Skeletal muscle tissue (tissue), 5 donors: ENCODE measurements around the gene SFTA2. TPM values are rescaled to one million over a fixed set of nuclear protein-coding genes. Genes with fewer than 3 reads are reported as not detected.

Experiments
- H3K27ac ChIP-seq: one replicate; pipeline ENCODE4 v1.7.0; 2013; ENCODE audit warnings: mild to moderate bottlenecking, low read depth, low read length, inconsistent platforms
- H3K27me3 ChIP-seq, 3 donors: one replicate each; pipeline ENCODE4 v1.7.0; 2013; ENCODE audit warnings: low read length in 3 of 3; ENCODE audit not compliant: control insufficient read depth in 3 of 3, insufficient read depth in 3 of 3
- H3K36me3 ChIP-seq, 3 donors: one replicate each; pipeline ENCODE4 v1.7.0; 2013; ENCODE audit warnings: low read length in 3 of 3; ENCODE audit not compliant: control insufficient read depth in 3 of 3, insufficient read depth in 3 of 3
- H3K4me1 ChIP-seq, 3 donors: one replicate each; pipeline ENCODE4 v1.7.0; 2013; ENCODE audit warnings: low read length in 3 of 3, mild to moderate bottlenecking in 3 of 3; ENCODE audit not compliant: control insufficient read depth in 3 of 3, insufficient read depth in 3 of 3
- H3K4me3 ChIP-seq, 3 donors: one replicate each; pipeline ENCODE4 v1.7.0; 2013; ENCODE audit warnings: low read length in 3 of 3
- H3K9ac ChIP-seq, 3 donors: one replicate each; pipeline ENCODE4 v1.7.0; 2013; ENCODE audit warnings: low read length in 3 of 3, mild to moderate bottlenecking in 3 of 3, moderate library complexity in 2 of 3, low read depth in 1 of 3
- H3K9me3 ChIP-seq, 3 donors: one replicate each; pipeline ENCODE4 v1.7.0; 2013; ENCODE audit warnings: low read length in 3 of 3; ENCODE audit not compliant: control insufficient read depth in 3 of 3
- small RNA-seq: library from RNA; depleted of rRNA; stranded (forward); fragments of <200 nt; gene quantifications from one replicate; pipeline ENCODE3, GENCODE V24; 2014
- total RNA-seq: library from RNA; depleted of rRNA; stranded (reverse); fragments of >200 nt; gene quantifications from one replicate; pipeline ENCODE4 v1.2.3, GENCODE V29; 2014
- donor health status: Osteomylitis.

Gene SFTA2
- total RNA-seq, 1 donor from 2014 or later: not detected

GRCh38 chr6:30882759-30883684 lies 48.9 kb downstream of the SFTA2 start:
- peaks cover 46 to 67% (median 59%) of the 10 kb centered on the region in 3 donors for H3K4me1 ChIP-seq

GRCh38 chr6:30882204-30882758 lies 49.7 kb downstream of the SFTA2 start:
- Histone ChIP-seq H3K9me3 (no peaks in the 10 kb centered on the region), H3K9ac (peak overlapping the region in 2 of 3 donors; percentile 50 to 89), H3K36me3 (no peaks in the 10 kb centered on the region), H3K4me3 (no peak overlapping the region), H3K27ac (peak overlapping the region; percentile 93), H3K4me1 (peaks cover 52 to 73% (median 67%) of the 10 kb centered on the region in 3 donors), H3K27me3 (no peaks in the 10 kb centered on the region)

More at GRCh38 chr6:30882759-30883684, 48.9 kb downstream of the SFTA2 start:
- peak overlapping the region; percentile 74 to 89 (median 86) for H3K9ac ChIP-seq
- H3K9me3 ChIP-seq: no peaks in the 10 kb centered on the region
- peak overlapping the region; percentile 33 to 88 (median 83) for H3K4me3 ChIP-seq
- no peaks in the 10 kb centered on the region for H3K27me3 ChIP-seq
- H3K36me3 ChIP-seq: no peaks in the 10 kb centered on the region
- peak overlapping the region; percentile 93 for H3K27ac ChIP-seq

DNA sequence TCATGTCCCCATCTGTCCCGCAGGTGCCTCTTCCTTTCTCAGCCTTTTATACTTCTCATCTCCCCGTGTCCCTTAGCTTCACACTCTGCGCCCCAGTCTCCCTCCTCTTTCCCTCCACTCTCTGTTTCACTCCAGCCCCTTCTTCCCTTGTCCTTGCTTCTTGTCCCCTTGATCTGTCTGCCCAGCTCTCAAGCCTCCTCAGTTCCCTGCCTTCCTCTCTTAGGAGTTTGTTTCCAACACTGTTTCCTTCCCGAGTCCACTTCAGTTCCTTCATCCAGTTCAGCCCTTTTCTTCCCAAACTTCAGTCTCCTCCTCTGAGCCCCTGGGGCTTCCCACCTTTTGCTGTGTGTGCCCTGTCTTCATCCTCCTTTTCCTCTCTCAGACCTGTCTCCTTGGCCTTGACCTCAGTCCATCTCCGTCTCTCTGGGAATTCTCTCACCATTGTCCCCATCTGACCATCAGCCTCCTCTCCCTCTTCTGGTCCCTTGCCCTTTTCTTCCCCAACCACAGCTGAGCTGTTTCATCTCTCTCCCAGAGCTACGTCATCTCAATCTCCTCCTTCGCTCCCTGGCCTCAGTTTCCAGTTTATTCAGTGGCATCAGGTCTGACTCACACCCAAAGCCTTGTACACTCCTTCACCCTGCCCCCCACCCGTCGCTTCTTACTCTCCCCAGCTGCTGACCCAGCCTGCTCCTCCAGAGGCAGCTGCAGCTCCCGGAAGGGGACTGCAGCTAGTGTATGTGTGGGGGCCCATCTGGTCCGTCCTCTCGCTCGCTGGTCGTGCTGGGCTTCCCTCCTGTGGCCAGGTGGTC lies 50.4 kb downstream of the SFTA2 start:
- Histone ChIP-seq H3K36me3 (no peaks in the 10 kb centered on the region), H3K4me3 (peak overlapping the region in 1 of 3 donors; percentile 22), H3K27me3 (no peaks in the 10 kb centered on the region), H3K27ac (peak overlapping the region; percentile 93), H3K9ac (peak overlapping the region in 2 of 3 donors; percentile 50 to 89), H3K4me1 (peaks cover 49 to 72% (median 65%) of the 10 kb centered on the region in 3 donors), H3K9me3 (no peaks in the 10 kb centered on the region)

Small RNA genes lying within 50 kb of the gene (small RNA-seq; reads per million reads assigned to genes)
- not detected for gene RF00019

Other genes starting within 250 kb of the SFTA2 start
- gene PPP1R18, start 245.5 kb downstream of the SFTA2 start, total RNA-seq: 23.5 TPM
- 3.7 TPM for gene NRM, start 241.2 kb downstream of the SFTA2 start, total RNA-seq
- gene MDC1, start 214.9 kb downstream of the SFTA2 start, total RNA-seq: 5.2 TPM
- 317 TPM for gene TUBB, start 211.8 kb downstream of the SFTA2 start, total RNA-seq
- 44.9 TPM for gene FLOT1, start 189.5 kb downstream of the SFTA2 start, total RNA-seq
- 4.2 TPM for gene IER3, start 187.6 kb downstream of the SFTA2 start, total RNA-seq
- gene DDR1, start 47.7 kb downstream of the SFTA2 start, total RNA-seq: 40.7 TPM
- gene GTF2H4, start 24.0 kb downstream of the SFTA2 start, total RNA-seq: 7.3 TPM
- gene VARS2, start 17.9 kb downstream of the SFTA2 start, total RNA-seq: 12.5 TPM
- gene MUCL3, start 8.8 kb upstream of the SFTA2 start, total RNA-seq: not detected
- gene MUC21, start 51.5 kb upstream of the SFTA2 start, total RNA-seq: not detected
- gene MUC22, start 78.3 kb upstream of the SFTA2 start, total RNA-seq: not detected
- not detected for gene C6orf15, start 180.4 kb upstream of the SFTA2 start, total RNA-seq
- gene PSORS1C1, start 182.6 kb upstream of the SFTA2 start, total RNA-seq: under 0.01 TPM
- not detected for gene CDSN, start 188.3 kb upstream of the SFTA2 start, total RNA-seq
- not detected for gene PSORS1C2, start 206.9 kb upstream of the SFTA2 start, total RNA-seq
- gene CCHCR1, start 225.6 kb upstream of the SFTA2 start, total RNA-seq: 9.9 TPM
- 8.4 TPM for gene TCF19, start 226.4 kb upstream of the SFTA2 start, total RNA-seq
- not detected for gene POU5F1, start 238.5 kb upstream of the SFTA2 start, total RNA-seq